ENCODE results near the gene SLC17A7.

SLC17A7 gene

GRCh38 chr19:49458567-49458903, 17.2 kb upstream of the SLC17A7 start:
- TF ChIP-seq, protein P1, sequence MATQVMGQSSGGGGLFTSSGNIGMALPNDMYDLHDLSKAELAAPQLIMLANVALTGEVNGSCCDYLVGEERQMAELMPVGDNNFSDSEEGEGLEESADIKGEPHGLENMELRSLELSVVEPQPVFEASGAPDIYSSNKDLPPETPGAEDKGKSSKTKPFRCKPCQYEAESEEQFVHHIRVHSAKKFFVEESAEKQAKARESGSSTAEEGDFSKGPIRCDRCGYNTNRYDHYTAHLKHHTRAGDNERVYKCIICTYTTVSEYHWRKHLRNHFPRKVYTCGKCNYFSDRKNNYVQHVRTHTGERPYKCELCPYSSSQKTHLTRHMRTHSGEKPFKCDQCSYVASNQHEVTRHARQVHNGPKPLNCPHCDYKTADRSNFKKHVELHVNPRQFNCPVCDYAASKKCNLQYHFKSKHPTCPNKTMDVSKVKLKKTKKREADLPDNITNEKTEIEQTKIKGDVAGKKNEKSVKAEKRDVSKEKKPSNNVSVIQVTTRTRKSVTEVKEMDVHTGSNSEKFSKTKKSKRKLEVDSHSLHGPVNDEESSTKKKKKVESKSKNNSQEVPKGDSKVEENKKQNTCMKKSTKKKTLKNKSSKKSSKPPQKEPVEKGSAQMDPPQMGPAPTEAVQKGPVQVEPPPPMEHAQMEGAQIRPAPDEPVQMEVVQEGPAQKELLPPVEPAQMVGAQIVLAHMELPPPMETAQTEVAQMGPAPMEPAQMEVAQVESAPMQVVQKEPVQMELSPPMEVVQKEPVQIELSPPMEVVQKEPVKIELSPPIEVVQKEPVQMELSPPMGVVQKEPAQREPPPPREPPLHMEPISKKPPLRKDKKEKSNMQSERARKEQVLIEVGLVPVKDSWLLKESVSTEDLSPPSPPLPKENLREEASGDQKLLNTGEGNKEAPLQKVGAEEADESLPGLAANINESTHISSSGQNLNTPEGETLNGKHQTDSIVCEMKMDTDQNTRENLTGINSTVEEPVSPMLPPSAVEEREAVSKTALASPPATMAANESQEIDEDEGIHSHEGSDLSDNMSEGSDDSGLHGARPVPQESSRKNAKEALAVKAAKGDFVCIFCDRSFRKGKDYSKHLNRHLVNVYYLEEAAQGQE (IDR thresholded peaks at IDR 0.05; ENCODE audit: insufficient read depth in 1 of 2, low read depth in 2 of 2, low read length in 2 of 2): no peak
- no peak for TF ChIP-seq SIN3A (IDR thresholded peaks at IDR 0.05; ENCODE audit: borderline replicate concordance, insufficient read depth, low read length)
- TF ChIP-seq POLR2AphosphoS5 (IDR thresholded peaks at IDR 0.05; ENCODE audit: low read depth, low read length): no peak
- no peak for TF ChIP-seq TAF1 (IDR thresholded peaks at IDR 0.05; ENCODE audit: borderline replicate concordance, insufficient read depth, low read length)
- TF ChIP-seq FOXP2 (optimal IDR thresholded peaks at IDR 0.05; ENCODE audit: borderline replicate concordance, extremely low read depth, extremely low read length, insufficient read depth): no peak

GRCh38 chr19:49456326-49456725, 15.0 kb upstream of the SLC17A7 start:
- TF ChIP-seq FOXP2 (optimal IDR thresholded peaks at IDR 0.05; ENCODE audit: borderline replicate concordance, extremely low read depth, extremely low read length, insufficient read depth) (no peak), POLR2AphosphoS5 (IDR thresholded peaks at IDR 0.05; ENCODE audit: low read depth, low read length) (no peak), TAF1 (IDR thresholded peaks at IDR 0.05; ENCODE audit: borderline replicate concordance, insufficient read depth, low read length) (no peak), SIN3A (IDR thresholded peaks at IDR 0.05; ENCODE audit: borderline replicate concordance, insufficient read depth, low read length) (no peak)
- TF ChIP-seq, protein P1 (IDR thresholded peaks at IDR 0.05; ENCODE audit: insufficient read depth in 1 of 2, low read depth in 2 of 2, low read length in 2 of 2): no peak

- TF ChIP-seq POLR2AphosphoS5 (IDR thresholded peaks at IDR 0.05; ENCODE audit: low read depth, low read length) (no peak), SIN3A (IDR thresholded peaks at IDR 0.05; ENCODE audit: borderline replicate concordance, insufficient read depth, low read length) (no peak), FOXP2 (optimal IDR thresholded peaks at IDR 0.05; ENCODE audit: borderline replicate concordance, extremely low read depth, extremely low read length, insufficient read depth) (no peak), TAF1 (IDR thresholded peaks at IDR 0.05; ENCODE audit: borderline replicate concordance, insufficient read depth, low read length) (no peak)
- TF ChIP-seq, protein P1 (IDR thresholded peaks at IDR 0.05; ENCODE audit: insufficient read depth in 1 of 2, low read depth in 2 of 2, low read length in 2 of 2): no peak
Observed at GRCh38 chr19:49455773-49456172, 14.4 kb upstream of the SLC17A7 start.

GRCh38 chr19:49453757-49454240, 12.5 kb upstream of the SLC17A7 start:
- TF ChIP-seq FOXP2 (optimal IDR thresholded peaks at IDR 0.05; ENCODE audit: borderline replicate concordance, extremely low read depth, extremely low read length, insufficient read depth) (no peak), POLR2AphosphoS5 (IDR thresholded peaks at IDR 0.05; ENCODE audit: low read depth, low read length) (no peak; the same call in 1 of the 2 replicates), TAF1 (IDR thresholded peaks at IDR 0.05; ENCODE audit: borderline replicate concordance, insufficient read depth, low read length) (no peak), SIN3A (IDR thresholded peaks at IDR 0.05; ENCODE audit: borderline replicate concordance, insufficient read depth, low read length) (no peak)
- TF ChIP-seq, protein P1 (IDR thresholded peaks at IDR 0.05; ENCODE audit: insufficient read depth in 1 of 2, low read depth in 2 of 2, low read length in 2 of 2): no peak

All from PFSK-1 (cell line).